Measurements from ENCODE around the gene HDLBP. TPM values are rescaled to one million over a fixed set of nuclear protein-coding genes. Genes with fewer than 3 reads are reported as not detected.

Gene HDLBP
- total RNA-seq, 5 donors from 2014 or later (not counting 1 experiment from before 2014, with no cell fraction given), result 130 to 184 (median 148) TPM

DNA sequence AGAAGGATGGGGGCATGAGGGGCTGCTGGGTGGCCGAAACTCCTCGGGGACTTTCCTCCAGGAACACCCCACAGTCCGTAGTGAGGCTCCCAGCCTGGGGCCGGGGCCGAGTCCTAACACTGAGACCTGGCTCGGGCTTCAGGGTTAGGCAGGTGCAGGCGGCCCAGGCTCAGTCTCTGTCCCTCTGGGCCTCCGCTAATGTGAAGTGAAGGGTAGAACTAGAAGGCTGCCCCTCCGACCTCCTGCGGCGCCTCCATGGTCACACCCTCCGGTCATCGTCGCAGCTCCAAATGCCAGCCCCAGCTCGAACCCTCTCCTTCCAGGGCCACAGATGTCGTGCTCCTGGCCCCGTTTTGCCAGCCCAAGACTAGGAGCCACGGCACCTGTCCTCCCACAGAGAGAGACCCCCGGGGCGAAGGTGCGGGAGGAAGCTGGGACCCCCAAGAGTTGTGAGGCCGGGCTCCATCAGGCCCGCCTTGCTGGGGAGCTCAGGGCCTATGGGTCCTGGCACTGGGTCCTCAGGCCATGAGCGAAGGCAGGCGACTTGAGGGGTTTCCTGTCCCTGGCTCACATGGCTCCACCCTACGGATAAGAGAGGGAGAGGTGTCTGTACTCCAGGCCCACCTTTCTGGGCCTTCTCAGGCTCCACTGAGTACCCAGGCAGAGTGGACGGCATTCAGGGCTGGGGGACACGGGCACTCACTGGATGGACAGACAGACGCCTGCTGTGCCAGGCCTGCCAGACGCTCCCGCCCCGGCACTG lies 126.2 kb downstream of the HDLBP start:
- H3K9me3 Mint-ChIP-seq, result no peaks in the 10 kb centered on the region
- Histone ChIP-seq H3K4me3 (ENCODE audit: control insufficient read depth in 1 of 2, extremely low read depth in 1 of 2, low read length in 1 of 2) (no peak overlapping the region), H3K27ac (ENCODE audit: low read length) (no peak overlapping the region), H3K36me3 (ENCODE audit: control insufficient read depth in 2 of 2, extremely low read depth in 1 of 2, insufficient read depth in 1 of 2, low read length in 1 of 2) (no peaks in the 10 kb centered on the region), H3K9me3 (no peaks in the 10 kb centered on the region), H3K4me1 (ENCODE audit: control insufficient read depth in 1 of 2, extremely low read depth in 1 of 2, insufficient read depth in 2 of 2, low read length in 2 of 2) (no peaks in the 10 kb centered on the region), H3K27me3 (replicated peaks in 1 of 2; ENCODE audit: control insufficient read depth in 2 of 2, extremely low read depth in 1 of 2, insufficient read depth in 2 of 2, low read length in 1 of 2) (no peaks in the 10 kb centered on the region)
- POLR2A ChIA-PET, result no interaction called here
- WGBS (ENCODE audit: insufficient coverage), result 87% methylated on average over 30 of the region's 32 CpGs
- CTCF ChIA-PET, result no interaction called here
- ATAC-seq (replicated peaks in 1 of 4) (no peak), DNase-seq (no peak)
- H3K36me3 Mint-ChIP-seq, result no peaks in the 10 kb centered on the region
- no peak overlapping the region for H3K27ac Mint-ChIP-seq
- no peak overlapping the region for H3K4me3 Mint-ChIP-seq
- H3K27me3 Mint-ChIP-seq, result no peaks in the 10 kb centered on the region
- H3K4me1 Mint-ChIP-seq, result no peaks in the 10 kb centered on the region

DNA sequence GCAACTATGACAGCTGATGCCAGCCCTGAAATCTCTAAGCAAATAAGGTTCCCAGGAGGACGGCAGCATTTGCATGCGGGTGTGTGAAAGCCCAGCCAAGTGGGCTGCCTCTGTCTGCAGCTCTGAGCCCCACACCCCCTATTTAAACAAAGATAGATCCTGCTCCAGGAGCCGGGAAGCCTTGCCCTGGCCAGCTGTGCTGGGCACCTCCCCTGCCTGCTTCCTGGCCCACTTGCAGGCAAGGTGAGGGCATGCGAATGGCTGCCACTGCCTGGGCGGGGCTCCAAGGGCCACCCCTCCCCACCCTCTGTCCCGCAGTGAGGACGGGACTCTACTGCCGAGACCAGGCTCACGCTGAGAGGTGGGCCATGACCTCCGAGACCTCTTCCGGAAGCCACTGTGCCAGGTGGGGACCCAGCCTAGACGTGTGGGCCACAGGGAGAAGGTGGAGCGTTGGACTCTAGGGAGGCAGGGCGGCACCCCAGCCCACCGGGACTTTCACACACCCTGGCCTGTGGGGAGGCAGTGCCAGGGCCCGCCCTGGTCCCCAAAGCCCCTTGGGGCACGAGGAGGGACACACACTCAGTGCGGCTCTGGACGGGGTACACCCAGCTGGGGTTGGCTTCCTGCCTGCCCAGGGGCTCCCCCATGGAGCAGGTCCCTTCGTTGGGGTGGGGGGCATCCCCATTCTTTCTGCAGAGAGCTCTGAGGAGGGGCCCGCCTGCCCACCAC lies 126.9 kb downstream of the HDLBP start, which contains the start of gene ANO7:
TSS of gene ANO7 (plus strand) at position 317 of the 732 bp plus-strand sequence. CDS start 1,387 bp downstream, outside the sequence.
- H3K9me3 ChIP-seq, result no peaks in the 10 kb centered on the region
- H3K36me3 ChIP-seq (ENCODE audit: control insufficient read depth in 2 of 2, extremely low read depth in 1 of 2, insufficient read depth in 1 of 2, low read length in 1 of 2), result peaks cover 0 to 2% of the 10 kb centered on the region in 2 donors
- no peaks in the 10 kb centered on the region for H3K4me1 Mint-ChIP-seq
- ChIA-PET POLR2A (no interaction called here), CTCF (no interaction called here)
- no peaks in the 10 kb centered on the region for H3K27me3 ChIP-seq (replicated peaks in 1 of 2; ENCODE audit: control insufficient read depth in 2 of 2, extremely low read depth in 1 of 2, insufficient read depth in 2 of 2, low read length in 1 of 2)
- ATAC-seq (replicated peaks in 1 of 4) (no peak), DNase-seq (no peak)
- H3K36me3 Mint-ChIP-seq, result peaks cover 2% of the 10 kb centered on the region
- 88% methylated on average over 19 of the region's 21 CpGs for WGBS (ENCODE audit: insufficient coverage)
- H3K27me3 Mint-ChIP-seq, result no peaks in the 10 kb centered on the region
- H3K27ac Mint-ChIP-seq, result no peak within 1 kb of the TSS
- H3K9me3 Mint-ChIP-seq, result no peaks in the 10 kb centered on the region
- H3K4me3 ChIP-seq (ENCODE audit: control insufficient read depth in 1 of 2, extremely low read depth in 1 of 2, low read length in 1 of 2), result no peak within 1 kb of the TSS
- H3K4me3 Mint-ChIP-seq, result no peak within 1 kb of the TSS
- H3K27ac ChIP-seq (ENCODE audit: low read length), result no peak within 1 kb of the TSS
- no peaks in the 10 kb centered on the region for H3K4me1 ChIP-seq (ENCODE audit: control insufficient read depth in 1 of 2, extremely low read depth in 1 of 2, insufficient read depth in 2 of 2, low read length in 2 of 2)

DNA sequence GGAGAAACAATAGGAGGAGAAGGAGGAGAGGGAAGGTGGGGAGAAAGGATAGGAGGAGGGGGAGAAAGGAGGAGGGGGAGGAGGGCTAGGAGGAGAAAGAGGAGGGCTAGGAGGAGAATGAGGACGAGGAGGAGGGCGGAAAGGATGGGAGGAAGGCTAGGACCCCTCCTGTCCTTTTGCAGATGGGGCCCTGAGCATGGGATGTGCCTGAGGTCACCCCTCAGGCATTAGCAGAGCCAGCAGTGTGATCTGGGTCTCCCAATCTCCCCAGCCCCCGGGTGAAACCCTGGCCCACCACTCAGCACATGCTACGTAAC lies 127.6 kb downstream of the HDLBP start:
- H3K9me3 Mint-ChIP-seq, result no peaks in the 10 kb centered on the region
- ChIA-PET CTCF (no interaction called here), POLR2A (no interaction called here)
- Histone ChIP-seq H3K36me3 (ENCODE audit: control insufficient read depth in 2 of 2, extremely low read depth in 1 of 2, insufficient read depth in 1 of 2, low read length in 1 of 2) (peaks cover 3 to 7% of the 10 kb centered on the region in 2 donors), H3K4me3 (ENCODE audit: control insufficient read depth in 1 of 2, extremely low read depth in 1 of 2, low read length in 1 of 2) (no peak overlapping the region), H3K27me3 (replicated peaks in 1 of 2; ENCODE audit: control insufficient read depth in 2 of 2, extremely low read depth in 1 of 2, insufficient read depth in 2 of 2, low read length in 1 of 2) (no peaks in the 10 kb centered on the region), H3K4me1 (ENCODE audit: control insufficient read depth in 1 of 2, extremely low read depth in 1 of 2, insufficient read depth in 2 of 2, low read length in 2 of 2) (no peaks in the 10 kb centered on the region), H3K9me3 (no peaks in the 10 kb centered on the region), H3K27ac (ENCODE audit: low read length) (no peak overlapping the region)
- ATAC-seq (replicated peaks in 1 of 4), result no peak
- WGBS (ENCODE audit: insufficient coverage), result 63% methylated on average over 3 of the region's 4 CpGs
- H3K27ac Mint-ChIP-seq, result no peak overlapping the region
- H3K27me3 Mint-ChIP-seq, result no peaks in the 10 kb centered on the region
- no peak for DNase-seq
- no peaks in the 10 kb centered on the region for H3K4me1 Mint-ChIP-seq
- no peak overlapping the region for H3K4me3 Mint-ChIP-seq
- peaks cover 6% of the 10 kb centered on the region for H3K36me3 Mint-ChIP-seq

DNA sequence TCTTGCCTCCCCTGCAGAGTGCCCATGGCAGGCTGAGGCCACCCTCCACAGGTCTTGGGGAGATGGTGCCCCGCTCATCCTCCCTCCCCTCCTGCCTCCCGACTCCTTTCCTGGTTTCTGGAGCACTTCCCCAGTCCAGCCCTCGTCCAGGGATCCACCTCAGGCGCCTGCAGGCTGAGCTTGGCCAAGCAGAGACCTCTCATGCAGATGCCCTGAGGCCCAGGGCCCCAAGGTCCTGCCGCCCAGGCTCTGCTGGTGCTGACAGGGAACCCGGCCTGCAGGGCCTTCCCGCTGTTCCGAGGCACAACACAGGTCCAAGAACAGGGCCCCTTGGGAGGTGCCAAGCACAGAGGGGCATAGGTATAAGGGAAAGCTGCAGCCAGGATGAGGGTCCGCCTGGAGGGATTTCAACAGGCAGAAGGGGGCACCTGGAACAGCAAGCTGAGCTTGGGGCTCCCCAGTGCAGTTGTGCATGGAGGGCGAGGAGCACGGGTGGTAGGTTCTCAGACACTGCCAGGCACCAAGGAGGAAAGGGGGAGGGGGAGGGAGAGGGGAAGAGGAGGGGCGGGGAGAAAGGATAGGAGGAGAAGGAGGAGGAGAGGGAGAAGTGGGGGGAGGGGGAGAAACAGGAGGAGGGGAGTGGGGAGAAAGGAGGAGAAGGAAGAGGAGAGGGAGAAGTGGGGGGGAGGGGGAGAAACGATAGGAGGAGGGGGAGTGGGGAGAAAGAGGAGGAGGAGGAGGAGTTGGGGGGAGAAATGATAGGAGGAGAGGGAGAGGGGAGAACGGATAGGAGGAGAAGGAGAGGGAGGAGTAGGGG lies 128.2 kb downstream of the HDLBP start:
- Histone ChIP-seq H3K9me3 (no peaks in the 10 kb centered on the region), H3K4me1 (ENCODE audit: control insufficient read depth in 1 of 2, extremely low read depth in 1 of 2, insufficient read depth in 2 of 2, low read length in 2 of 2) (no peaks in the 10 kb centered on the region), H3K36me3 (ENCODE audit: control insufficient read depth in 2 of 2, extremely low read depth in 1 of 2, insufficient read depth in 1 of 2, low read length in 1 of 2) (peaks cover 3 to 12% of the 10 kb centered on the region in 2 donors), H3K4me3 (ENCODE audit: control insufficient read depth in 1 of 2, extremely low read depth in 1 of 2, low read length in 1 of 2) (no peak overlapping the region), H3K27me3 (replicated peaks in 1 of 2; ENCODE audit: control insufficient read depth in 2 of 2, extremely low read depth in 1 of 2, insufficient read depth in 2 of 2, low read length in 1 of 2) (no peaks in the 10 kb centered on the region), H3K27ac (ENCODE audit: low read length) (no peak overlapping the region)
- Mint-ChIP-seq H3K36me3 (peaks cover 11% of the 10 kb centered on the region), H3K27me3 (no peaks in the 10 kb centered on the region), H3K27ac (no peak overlapping the region), H3K9me3 (no peaks in the 10 kb centered on the region), H3K4me3 (no peak overlapping the region), H3K4me1 (no peaks in the 10 kb centered on the region)
- no peak for ATAC-seq (replicated peaks in 1 of 4)
- CTCF ChIA-PET, result no interaction called here
- 76% methylated on average over 11 of the region's 14 CpGs for WGBS (ENCODE audit: insufficient coverage)
- no peak for DNase-seq
- POLR2A ChIA-PET, result no interaction called here

DNA sequence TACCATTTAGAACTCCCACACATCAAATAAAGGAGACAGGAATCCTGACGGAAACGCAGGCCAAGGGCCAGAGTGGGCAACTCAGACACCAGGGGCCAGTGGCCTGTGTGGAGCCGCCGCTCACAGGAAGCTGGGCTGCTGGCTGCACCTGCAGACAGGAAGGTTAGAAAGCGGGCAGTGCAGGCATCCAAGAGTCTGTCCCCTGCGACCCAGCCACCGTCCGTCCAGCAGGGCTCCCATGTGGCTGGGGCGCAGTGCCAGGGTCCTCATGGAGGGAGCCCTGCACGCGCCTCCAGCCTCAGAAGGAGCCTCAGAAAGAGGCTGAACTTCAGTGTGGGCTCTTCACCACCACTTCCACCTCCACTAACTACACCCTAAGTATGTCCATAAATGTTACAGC lies 129.5 kb downstream of the HDLBP start:
- Mint-ChIP-seq H3K4me1 (no peaks in the 10 kb centered on the region), H3K36me3 (peaks cover 22% of the 10 kb centered on the region), H3K27me3 (no peaks in the 10 kb centered on the region), H3K27ac (no peak overlapping the region), H3K9me3 (no peaks in the 10 kb centered on the region), H3K4me3 (no peak overlapping the region)
- no peak for ATAC-seq (replicated peaks in 1 of 4)
- CTCF ChIA-PET, result no interaction called here
- Histone ChIP-seq H3K36me3 (ENCODE audit: control insufficient read depth in 2 of 2, extremely low read depth in 1 of 2, insufficient read depth in 1 of 2, low read length in 1 of 2) (peaks cover 3 to 14% of the 10 kb centered on the region in 2 donors), H3K27me3 (replicated peaks in 1 of 2; ENCODE audit: control insufficient read depth in 2 of 2, extremely low read depth in 1 of 2, insufficient read depth in 2 of 2, low read length in 1 of 2) (no peaks in the 10 kb centered on the region), H3K4me1 (ENCODE audit: control insufficient read depth in 1 of 2, extremely low read depth in 1 of 2, insufficient read depth in 2 of 2, low read length in 2 of 2) (no peaks in the 10 kb centered on the region), H3K27ac (ENCODE audit: low read length) (no peak overlapping the region), H3K4me3 (ENCODE audit: control insufficient read depth in 1 of 2, extremely low read depth in 1 of 2, low read length in 1 of 2) (no peak overlapping the region), H3K9me3 (no peaks in the 10 kb centered on the region)
- no peak for DNase-seq
- 88% methylated on average over 11 of the region's 11 CpGs for WGBS (ENCODE audit: insufficient coverage)
- POLR2A ChIA-PET, result no interaction called here

DNA sequence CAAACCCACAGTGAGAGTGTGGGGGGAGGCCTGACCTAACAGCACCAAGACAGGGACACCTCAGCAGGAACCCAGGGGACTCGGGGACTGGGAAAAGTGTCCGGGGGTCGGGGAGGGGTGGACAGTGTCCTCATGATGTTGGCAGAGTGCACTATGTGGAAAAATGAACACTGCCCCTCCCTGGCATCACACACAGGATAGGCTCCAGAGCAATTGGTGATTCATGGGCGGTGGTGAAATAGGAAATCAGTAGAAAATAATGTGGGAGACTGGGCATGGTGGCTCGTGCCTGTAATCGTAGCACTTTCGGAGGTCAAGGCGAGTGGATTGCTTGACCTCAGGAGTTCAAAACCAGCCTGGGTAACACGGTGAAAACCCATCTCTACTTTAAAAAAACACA lies 130.6 kb downstream of the HDLBP start:
- H3K27ac ChIP-seq (ENCODE audit: low read length), result no peak overlapping the region
- peaks cover 25% of the 10 kb centered on the region for H3K36me3 Mint-ChIP-seq
- no peak overlapping the region for H3K4me3 ChIP-seq (ENCODE audit: control insufficient read depth in 1 of 2, extremely low read depth in 1 of 2, low read length in 1 of 2)
- H3K27me3 Mint-ChIP-seq, result no peaks in the 10 kb centered on the region
- H3K4me1 Mint-ChIP-seq, result no peaks in the 10 kb centered on the region
- no peak overlapping the region for H3K27ac Mint-ChIP-seq
- no peaks in the 10 kb centered on the region for H3K9me3 Mint-ChIP-seq
- CTCF ChIA-PET, result no interaction called here
- H3K36me3 ChIP-seq (ENCODE audit: control insufficient read depth in 2 of 2, extremely low read depth in 1 of 2, insufficient read depth in 1 of 2, low read length in 1 of 2), result peaks cover 3 to 15% of the 10 kb centered on the region in 2 donors
- no peak overlapping the region for H3K4me3 Mint-ChIP-seq
- no peak for ATAC-seq (replicated peaks in 1 of 4)
- WGBS (ENCODE audit: insufficient coverage), result 100% methylated on average over 3 of the region's 9 CpGs
- H3K4me1 ChIP-seq (ENCODE audit: control insufficient read depth in 1 of 2, extremely low read depth in 1 of 2, insufficient read depth in 2 of 2, low read length in 2 of 2), result no peaks in the 10 kb centered on the region
- POLR2A ChIA-PET, result interaction anchor here in 1 of 2 donors (0.6 kb wide), 1 partner anchor 10 kb away, joined by 4 read pairs; no protein-coding TSS in a partner anchor
- no peaks in the 10 kb centered on the region for H3K27me3 ChIP-seq (replicated peaks in 1 of 2; ENCODE audit: control insufficient read depth in 2 of 2, extremely low read depth in 1 of 2, insufficient read depth in 2 of 2, low read length in 1 of 2)
- no peaks in the 10 kb centered on the region for H3K9me3 ChIP-seq
- DNase-seq, result no peak
